Esophagus squamous epithelium (tissue), 5 donors: ENCODE data around the gene KIRREL2. TPM values are rescaled to one million over a fixed set of nuclear protein-coding genes. Genes with fewer than 3 reads are reported as not detected.
A peak's percentile ranks its signal among the peaks of the same experiment; 100 is the strongest.
"Not testable (repeated sequence)": the region's sequence is repeated elsewhere in the genome, so short reads cannot be mapped to it uniquely, and the experiment has no call there.

Experiments used
- DNase-seq: peaks from one replicate; lab custom pipeline; 2025; lab: John Stamatoyannopoulos, UW
- H3K27ac ChIP-seq, 4 donors: fragments of 200-600 bp; sonication (generic); one replicate each; pipeline ENCODE4 v1.5.1; 2016 to 2019; ENCODE audit warnings: mild to moderate bottlenecking in 1 of 4
- H3K27me3 ChIP-seq, 4 donors: fragments of 200-600 bp; sonication (generic); 1 replicate in 3 of 4; 2 replicates in 1 of 4; pipeline versions ENCODE4 v1.5.1 to v1.6.0; 2017 to 2021; ENCODE audit warnings: antibody characterized with exemption in 1 of 4
- H3K36me3 ChIP-seq, 3 donors: fragments of 200-600 bp; sonication (generic); one replicate each; pipeline ENCODE4 v1.5.1; 2016 to 2019
- H3K4me1 ChIP-seq, 3 donors: fragments of 200-600 bp; sonication (generic); one replicate each; pipeline ENCODE4 v1.5.1; 2017 to 2019
- H3K4me3 ChIP-seq, 4 donors: fragments of 200-600 bp; sonication (generic); 1 replicate in 3 of 4; 2 replicates in 1 of 4; pipeline ENCODE4 v1.5.1; 2016 to 2019; ENCODE audit warnings: mild to moderate bottlenecking in 2 of 4, moderate library complexity in 1 of 4
- H3K9me3 ChIP-seq, 3 donors: fragments of 200-600 bp; sonication (generic); one replicate each; pipeline ENCODE4 v1.5.1; 2016 to 2019
- POLR2A ChIP-seq, 4 donors: fragments of 450-650 bp; IDR thresholded peaks; one replicate each; pipeline ENCODE4 v1.6.1; 2017; ENCODE audit warnings: antibody characterized with exemption in 4 of 4, mild to moderate bottlenecking in 4 of 4, moderate library complexity in 3 of 4
- WGBS, 2 donors: methylation state at CpG; one replicate each; pipeline ENCODE4 v1.1.5; 2018; 5-methylcytosine and 5-hydroxymethylcytosine counted together
- intact Hi-C: fragments of 100-400 bp; cut with DNase I; formaldehyde crosslinking; loops from one replicate; pipeline ENCODE4 v1.15.0; 2022
- total RNA-seq, 4 donors: library from RNA; depleted of rRNA; stranded (reverse); fragments of >200 nt; gene quantifications; one replicate each; pipeline ENCODE4 v1.1.0, GENCODE V29; 2016
- TF ChIP-seq, protein P1 (sequence below), 6 experiments: fragments of 450-650 bp in 4 of 6; fragments of 200-600 bp in 2 of 6; sonication (generic) in 2 of 6; IDR thresholded peaks; one replicate each; pipeline ENCODE4 v1.5.1; 2016 to 2019; ENCODE audit warnings: antibody characterized with exemption in 6 of 6, mild to moderate bottlenecking in 4 of 6, moderate library complexity in 4 of 6
- donor health status: DM: yes; HTN: yes; CAD: no.

KIRREL2 gene
- total RNA-seq, 4 donors from 2014 or later, result 0.57 TPM; not detected in 3

DNA sequence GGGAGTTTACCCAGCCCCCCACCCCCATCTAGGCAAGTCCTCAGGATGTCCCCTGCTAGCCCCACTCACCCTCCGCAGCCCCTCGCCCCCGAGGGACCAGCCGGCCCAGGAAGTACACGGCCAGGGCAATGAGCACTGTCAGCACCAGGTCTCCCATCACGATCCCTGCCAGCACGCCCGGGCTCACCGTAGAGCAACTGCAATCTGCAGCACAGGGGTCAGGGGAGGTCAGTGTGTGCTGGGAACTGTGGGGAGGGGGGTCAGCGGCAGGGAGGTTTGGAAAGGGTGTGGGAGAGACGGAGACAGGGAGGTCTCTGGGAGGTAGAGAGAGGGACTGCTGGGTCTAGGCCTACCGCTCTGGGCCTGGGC, 50.6 kb downstream of the KIRREL2 start:
- Histone ChIP-seq H3K27ac (peak overlapping the region; percentile 27 to 73 (median 54)), H3K9me3 (no peaks in the 10 kb centered on the region), H3K4me3 (peak overlapping the region in 3 of 4 donors; percentile 10 to 50 (median 34)), H3K36me3 (no peaks in the 10 kb centered on the region), H3K4me1 (peaks cover 5 to 34% (median 17%) of the 10 kb centered on the region in 3 donors), H3K27me3 (no peaks in the 10 kb centered on the region)
- WGBS, 2 donors, result 50 to 88% methylated on average over 6 of the region's 12 CpGs
- intact Hi-C loops, result no loop called here
- TF ChIP-seq, protein P1, sequence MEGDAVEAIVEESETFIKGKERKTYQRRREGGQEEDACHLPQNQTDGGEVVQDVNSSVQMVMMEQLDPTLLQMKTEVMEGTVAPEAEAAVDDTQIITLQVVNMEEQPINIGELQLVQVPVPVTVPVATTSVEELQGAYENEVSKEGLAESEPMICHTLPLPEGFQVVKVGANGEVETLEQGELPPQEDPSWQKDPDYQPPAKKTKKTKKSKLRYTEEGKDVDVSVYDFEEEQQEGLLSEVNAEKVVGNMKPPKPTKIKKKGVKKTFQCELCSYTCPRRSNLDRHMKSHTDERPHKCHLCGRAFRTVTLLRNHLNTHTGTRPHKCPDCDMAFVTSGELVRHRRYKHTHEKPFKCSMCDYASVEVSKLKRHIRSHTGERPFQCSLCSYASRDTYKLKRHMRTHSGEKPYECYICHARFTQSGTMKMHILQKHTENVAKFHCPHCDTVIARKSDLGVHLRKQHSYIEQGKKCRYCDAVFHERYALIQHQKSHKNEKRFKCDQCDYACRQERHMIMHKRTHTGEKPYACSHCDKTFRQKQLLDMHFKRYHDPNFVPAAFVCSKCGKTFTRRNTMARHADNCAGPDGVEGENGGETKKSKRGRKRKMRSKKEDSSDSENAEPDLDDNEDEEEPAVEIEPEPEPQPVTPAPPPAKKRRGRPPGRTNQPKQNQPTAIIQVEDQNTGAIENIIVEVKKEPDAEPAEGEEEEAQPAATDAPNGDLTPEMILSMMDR (IDR thresholded peaks at IDR 0.05), result no peak
- no peak for TF ChIP-seq POLR2A (IDR thresholded peaks at IDR 0.05)
- DNase-seq, result no peak

GRCh38 chr19:35908010-35908441, 51.3 kb downstream of the KIRREL2 start, which contains the start of gene TYROBP:
TYROBP (minus strand) TSS chr19:35908295; CDS start chr19:35908228, 67 bp downstream.
- intact Hi-C loops, result no loop called here
- no peak for DNase-seq
- Histone ChIP-seq H3K4me1 (peaks cover 5 to 29% (median 17%) of the 10 kb centered on the region in 3 donors), H3K36me3 (no peaks in the 10 kb centered on the region), H3K4me3 (peak within 1 kb of the TSS in 3 of 4 donors; percentile 10 to 50 (median 34)), H3K27ac (peak within 1 kb of the TSS; percentile 27 to 73 (median 54)), H3K27me3 (no peaks in the 10 kb centered on the region), H3K9me3 (no peaks in the 10 kb centered on the region)
- TF ChIP-seq, protein P1 (IDR thresholded peaks at IDR 0.05), result no peak
- TF ChIP-seq POLR2A (IDR thresholded peaks at IDR 0.05), result peak in 2 of 4 donors; percentile 26 to 53
- WGBS, 2 donors, result 60 to 79% methylated on average over 4 to 7 of the region's 9 CpGs

DNA sequence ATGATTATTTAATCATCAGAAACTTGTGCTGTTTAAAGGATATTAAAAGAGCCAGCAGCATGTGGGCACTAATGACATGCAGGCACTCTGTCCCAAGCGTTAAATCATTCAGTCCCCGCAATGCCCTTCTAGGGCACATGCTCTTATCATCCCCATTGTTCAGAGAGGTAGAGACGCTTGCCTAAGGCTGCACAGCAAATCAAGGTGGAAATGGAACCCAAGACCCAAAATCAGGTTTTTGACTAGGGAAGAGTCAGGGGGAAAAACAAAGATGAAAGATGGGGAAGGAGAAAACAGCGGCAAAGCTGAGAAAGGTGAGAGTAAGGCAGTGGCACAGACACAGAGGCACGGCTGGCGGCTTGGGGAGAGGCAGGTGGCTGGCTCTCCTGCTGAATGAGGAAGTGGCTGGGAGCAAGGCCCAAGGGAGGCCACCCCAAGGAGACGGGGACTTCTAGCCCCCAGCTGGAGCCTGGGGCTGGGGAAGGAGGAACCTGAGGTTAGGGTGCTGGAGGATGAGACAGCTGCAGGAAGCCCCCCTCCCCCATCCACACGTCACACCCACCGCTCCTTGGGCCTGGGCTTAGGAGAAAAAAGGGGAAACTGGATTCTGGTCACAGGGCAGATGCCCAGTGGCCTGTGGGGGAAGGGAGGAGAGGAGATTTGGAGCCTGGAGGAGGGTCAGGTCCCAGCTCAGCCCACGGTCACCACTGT, 52.4 kb downstream of the KIRREL2 start:
- DNase-seq, result peak; percentile 46
- Histone ChIP-seq H3K4me1 (peaks cover 0 to 19% (median 9%) of the 10 kb centered on the region in 3 donors), H3K4me3 (no peak overlapping the region), H3K36me3 (no peaks in the 10 kb centered on the region), H3K27me3 (no peaks in the 10 kb centered on the region), H3K27ac (peak overlapping the region; percentile 41 to 80 (median 60)), H3K9me3 (no peaks in the 10 kb centered on the region)
- intact Hi-C loops, result no loop called here
- WGBS, 2 donors, result 67 to 75% methylated on average over 9 of the region's 10 CpGs
- TF ChIP-seq POLR2A (IDR thresholded peaks at IDR 0.05), result peak in 1 of 4 donors; percentile 45
- TF ChIP-seq, protein P1 (IDR thresholded peaks at IDR 0.05), result no peak

DNA sequence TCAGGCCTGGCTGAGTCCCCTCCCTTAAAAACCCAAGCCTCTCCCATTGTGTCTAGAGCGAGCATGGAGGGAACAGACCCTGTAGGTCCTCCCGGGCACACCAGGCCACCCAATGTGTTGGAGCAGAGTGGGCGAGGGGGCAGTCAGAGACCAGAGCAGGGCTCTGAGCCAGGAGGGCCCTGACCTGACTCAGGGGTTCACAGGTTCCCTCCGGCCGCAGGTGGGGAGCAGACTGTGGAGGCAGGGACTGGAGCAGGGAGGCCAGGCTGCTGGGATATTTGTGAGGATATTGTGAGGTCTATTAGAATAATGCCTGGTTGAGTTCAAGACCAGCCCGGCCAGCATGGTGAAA, 52.9 kb downstream of the KIRREL2 start:
- no peaks in the 10 kb centered on the region for H3K36me3 ChIP-seq
- no peaks in the 10 kb centered on the region for H3K27me3 ChIP-seq
- intact Hi-C loops, result no loop called here
- H3K4me1 ChIP-seq, result peaks cover 0 to 17% (median 9%) of the 10 kb centered on the region in 3 donors
- DNase-seq, result no peak
- 74 to 80% methylated on average over 3 to 4 of the region's 6 CpGs for WGBS, 2 donors
- no peaks in the 10 kb centered on the region for H3K9me3 ChIP-seq
- H3K4me3 ChIP-seq, result no peak overlapping the region
- TF ChIP-seq, protein P1 (IDR thresholded peaks at IDR 0.05), result no peak
- no peak for TF ChIP-seq POLR2A (IDR thresholded peaks at IDR 0.05)
- H3K27ac ChIP-seq, result peak overlapping the region; percentile 41 to 80 (median 55)

DNA sequence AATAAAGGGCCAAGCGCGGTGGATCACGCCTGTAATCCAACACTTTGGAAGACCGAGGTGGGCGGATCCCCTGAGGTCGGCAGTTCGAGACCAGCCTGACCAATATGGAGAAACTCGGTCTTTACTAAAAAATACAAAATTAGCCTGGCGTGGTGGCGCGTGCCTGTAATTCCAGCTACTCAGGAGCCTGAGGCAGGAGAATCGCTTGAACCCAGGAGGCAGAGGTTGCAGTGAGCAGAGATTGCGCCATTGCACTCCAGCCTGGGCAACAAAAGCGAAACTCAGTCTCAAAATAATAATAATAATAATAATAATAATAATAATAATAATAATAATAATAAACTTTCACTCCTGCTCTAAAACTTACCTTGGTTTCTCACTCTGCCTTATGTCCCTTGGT, 53.6 kb downstream of the KIRREL2 start:
- H3K4me3 ChIP-seq, H3K27me3 ChIP-seq, H3K36me3 ChIP-seq, H3K9me3 ChIP-seq, DNase-seq, intact Hi-C loops: not testable (repeated sequence)
- WGBS, 2 donors, result 88% methylated on average over 14 of the region's 14 CpGs
- Histone ChIP-seq H3K4me1 (peaks cover 0 to 17% (median 9%) of the 10 kb centered on the region in 3 donors), H3K27ac (peak overlapping the region in 1 of 4 donors; percentile 80)
